Thymus (tissue), 11 donors: ENCODE measurements around the gene DGKG. TPM values are rescaled to one million over a fixed set of nuclear protein-coding genes. Genes with fewer than 3 reads are reported as not detected.

ENCODE experiments used
- DNase-seq, 9 donors: peaks; one replicate each; pipeline ENCODE4 v3.0.0-alpha.2; 2013; ENCODE audit warnings: low spot score in 9 of 9, low read depth in 6 of 9, missing footprints in 1 of 9
- H3K27ac ChIP-seq, 2 donors: one replicate each; pipeline ENCODE4 v1.5.1; 2013; ENCODE audit warnings: control low read depth in 1 of 2, low read depth in 1 of 2, low read length in 1 of 2, mild to moderate bottlenecking in 1 of 2, moderate library complexity in 1 of 2
- H3K27me3 ChIP-seq, 2 donors: one replicate each; pipeline ENCODE4 v1.5.1; 2013; ENCODE audit warnings: low read length in 1 of 2; ENCODE audit not compliant: control insufficient read depth in 2 of 2, insufficient read depth in 1 of 2
- H3K36me3 ChIP-seq, 2 donors: one replicate each; pipeline ENCODE4 v1.5.1; 2013; ENCODE audit warnings: low read length in 1 of 2, mild to moderate bottlenecking in 1 of 2, moderate library complexity in 1 of 2; ENCODE audit not compliant: control insufficient read depth in 2 of 2, insufficient read depth in 2 of 2
- H3K4me1 ChIP-seq, 2 donors: one replicate each; pipeline ENCODE4 v1.5.1; 2013; ENCODE audit warnings: low read length in 2 of 2; ENCODE audit not compliant: control insufficient read depth in 2 of 2, insufficient read depth in 2 of 2
- H3K4me3 ChIP-seq, 2 donors: one replicate each; pipeline ENCODE4 v1.5.1; 2013; ENCODE audit warnings: low read length in 2 of 2, control low read depth in 1 of 2, mild to moderate bottlenecking in 1 of 2
- H3K9me3 ChIP-seq, 2 donors: one replicate each; pipeline ENCODE4 v1.5.1; 2013; ENCODE audit warnings: low read length in 1 of 2, mild to moderate bottlenecking in 1 of 2; ENCODE audit not compliant: control insufficient read depth in 2 of 2, insufficient read depth in 1 of 2
- WGBS: extraction: QIAGEN DNeasy Blood & Tissue Kit; methylation state at CpG from one replicate; pipeline ENCODE4 v1.1.7; 2013; 5-methylcytosine and 5-hydroxymethylcytosine counted together
- polyA plus RNA-seq: library from polyadenylated mRNA; stranded (reverse); fragments of 200-250 nt; gene quantifications from one replicate; pipeline ENCODE4 v1.2.3, GENCODE V29; 2013
- total RNA-seq: library from RNA; stranded (reverse); fragments of 120-200 nt; gene quantifications from one replicate; pipeline ENCODE4 v1.2.4, GENCODE V29; 2013
- donor health status: healthy.

Gene DGKG
- total and polyA plus RNA-seq, 2 donors, result 1.1 to 1.6 TPM

DNA sequence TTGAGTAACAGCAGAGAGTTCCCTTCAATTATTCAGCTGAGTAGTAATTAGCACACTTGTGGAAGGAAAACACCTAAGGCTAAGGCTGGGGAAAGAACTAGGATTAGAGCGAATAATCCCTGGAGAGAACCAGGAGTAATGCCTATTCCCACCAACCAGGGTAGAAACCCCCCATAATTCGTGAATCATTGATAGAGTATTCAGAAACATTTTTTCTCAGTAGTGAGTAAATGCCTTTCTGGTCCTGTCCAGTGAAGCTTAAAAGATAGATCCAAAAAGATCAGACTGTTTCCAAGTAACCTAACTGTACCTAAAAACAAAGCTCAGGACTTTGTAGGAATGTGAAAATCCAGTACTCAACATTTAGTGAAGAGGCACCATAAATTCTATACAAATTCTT lies 71.2 kb downstream of the DGKG start:
- DNase-seq, result no peak
- Histone ChIP-seq H3K4me1 (no peaks in the 10 kb centered on the region), H3K27ac (no peak overlapping the region), H3K4me3 (no peak overlapping the region), H3K9me3 (no peaks in the 10 kb centered on the region), H3K36me3 (no peaks in the 10 kb centered on the region), H3K27me3 (peaks cover 0 to 2% of the 10 kb centered on the region in 2 donors)
- 95% methylated on average over 2 of the region's 2 CpGs for WGBS

DNA sequence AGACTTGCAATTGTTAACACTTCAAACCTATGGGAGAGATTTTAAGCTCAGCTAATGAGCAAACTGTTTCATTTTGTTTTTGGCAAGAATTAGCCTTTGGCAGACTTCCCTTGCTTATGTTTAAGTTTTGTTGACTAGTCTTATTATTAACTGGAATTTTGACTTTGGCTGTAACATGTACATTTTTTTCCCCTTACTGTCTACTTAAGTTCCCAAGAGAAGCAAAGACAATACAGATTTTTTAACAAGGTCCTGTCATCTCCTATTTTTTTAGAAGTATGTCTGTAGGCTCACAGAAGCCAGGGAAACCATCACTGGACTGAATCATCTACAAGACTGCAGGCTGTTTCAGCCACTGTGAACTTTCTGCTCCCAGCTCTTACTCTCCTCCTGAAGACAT lies 74.3 kb downstream of the DGKG start:
- Histone ChIP-seq H3K36me3 (no peaks in the 10 kb centered on the region), H3K9me3 (no peaks in the 10 kb centered on the region), H3K27ac (no peak overlapping the region), H3K4me3 (no peak overlapping the region), H3K27me3 (peaks cover 0 to 2% of the 10 kb centered on the region in 2 donors), H3K4me1 (no peaks in the 10 kb centered on the region)
- no peak for DNase-seq

- H3K36me3 ChIP-seq, result no peaks in the 10 kb centered on the region
- DNase-seq, result no peak
- no peak overlapping the region for H3K27ac ChIP-seq
- H3K9me3 ChIP-seq, result no peaks in the 10 kb centered on the region
- no peak overlapping the region for H3K4me3 ChIP-seq
- no peaks in the 10 kb centered on the region for H3K27me3 ChIP-seq
- 98% methylated on average over 5 of the region's 5 CpGs for WGBS
- H3K4me1 ChIP-seq, result no peaks in the 10 kb centered on the region
These were observed 75.9 kb downstream of the DGKG start for GRCh38 chr3:186286114-186286513.

DNA sequence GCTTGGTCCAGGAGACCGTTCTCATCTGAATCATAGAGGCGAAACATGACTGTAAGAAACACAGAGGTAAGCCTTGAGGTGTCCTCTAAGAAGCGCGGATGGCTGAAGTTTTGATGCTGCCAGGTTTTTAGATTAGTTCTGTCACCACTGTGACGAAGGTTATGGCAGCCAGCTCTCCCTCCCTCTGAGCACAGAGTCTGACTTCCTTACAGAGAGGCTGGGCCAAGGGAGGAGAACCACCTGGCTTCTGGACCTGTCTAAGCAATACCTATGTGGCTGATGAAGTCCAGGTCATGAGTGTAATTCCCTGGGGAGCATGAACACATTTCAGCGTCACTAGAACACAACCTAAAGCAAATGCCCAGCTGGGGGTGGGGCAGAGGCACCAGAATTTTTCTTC lies 77.4 kb downstream of the DGKG start:
- Histone ChIP-seq H3K9me3 (no peaks in the 10 kb centered on the region), H3K4me1 (no peaks in the 10 kb centered on the region), H3K27me3 (no peaks in the 10 kb centered on the region), H3K36me3 (no peaks in the 10 kb centered on the region), H3K4me3 (no peak overlapping the region), H3K27ac (no peak overlapping the region)
- WGBS, result 96% methylated on average over 6 of the region's 6 CpGs
- no peak for DNase-seq

DNA sequence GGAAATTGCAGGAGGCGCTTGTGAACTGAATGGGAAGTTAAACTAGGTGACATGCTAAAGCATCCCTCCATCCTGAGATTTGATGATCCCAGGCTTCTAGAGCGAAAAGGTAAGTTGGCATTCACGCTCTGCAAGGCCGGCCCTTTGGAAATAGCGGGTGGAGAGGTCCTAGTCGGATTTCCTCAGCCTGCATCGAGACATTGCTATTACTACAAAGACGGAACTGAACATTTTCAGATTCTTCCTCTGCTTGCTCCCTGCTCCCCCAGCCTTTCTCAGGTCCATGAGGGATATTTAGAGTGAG lies 77.7 kb downstream of the DGKG start:
- Histone ChIP-seq H3K27me3 (no peaks in the 10 kb centered on the region), H3K27ac (no peak overlapping the region), H3K4me1 (no peaks in the 10 kb centered on the region), H3K36me3 (no peaks in the 10 kb centered on the region), H3K4me3 (no peak overlapping the region), H3K9me3 (no peaks in the 10 kb centered on the region)
- WGBS, result 97% methylated on average over 8 of the region's 8 CpGs
- no peak for DNase-seq

- WGBS, result 93% methylated on average over 6 of the region's 6 CpGs
- Histone ChIP-seq H3K4me3 (no peak overlapping the region), H3K4me1 (no peaks in the 10 kb centered on the region), H3K27ac (no peak overlapping the region), H3K36me3 (no peaks in the 10 kb centered on the region), H3K27me3 (no peaks in the 10 kb centered on the region), H3K9me3 (no peaks in the 10 kb centered on the region)
- DNase-seq, result no peak
These were observed 78.2 kb downstream of the DGKG start for GRCh38 chr3:186283651-186284348.

GRCh38 chr3:186283096-186283495 lies 78.9 kb downstream of the DGKG start:
- no peak for DNase-seq
- H3K27ac ChIP-seq, result no peak overlapping the region
- H3K36me3 ChIP-seq, result no peaks in the 10 kb centered on the region
- H3K27me3 ChIP-seq, result no peaks in the 10 kb centered on the region
- no peaks in the 10 kb centered on the region for H3K4me1 ChIP-seq
- H3K9me3 ChIP-seq, result no peaks in the 10 kb centered on the region
- H3K4me3 ChIP-seq, result no peak overlapping the region
- WGBS, result 97% methylated on average over 8 of the region's 8 CpGs

DNA sequence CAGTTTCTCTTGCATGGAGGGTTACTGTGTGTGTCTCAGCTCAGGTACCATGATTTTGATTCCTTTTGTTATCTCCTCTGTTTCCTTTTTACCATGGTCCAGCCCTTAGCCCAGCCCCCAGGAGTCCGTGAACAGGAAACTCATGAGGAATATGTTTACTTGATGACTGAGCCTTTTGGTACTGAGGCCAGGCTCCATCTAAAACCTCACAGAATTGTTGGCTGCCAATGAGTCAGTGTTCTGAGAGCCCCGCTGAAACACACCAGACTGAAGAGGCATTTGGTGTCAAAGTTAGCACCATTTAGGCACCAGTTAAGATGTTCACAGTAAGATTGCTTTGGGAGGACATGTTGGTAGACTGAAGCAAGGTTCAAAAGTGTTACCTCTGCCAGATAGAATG lies 80.9 kb downstream of the DGKG start:
- Histone ChIP-seq H3K9me3 (no peaks in the 10 kb centered on the region), H3K4me1 (no peaks in the 10 kb centered on the region), H3K27me3 (no peaks in the 10 kb centered on the region), H3K4me3 (no peak overlapping the region), H3K27ac (no peak overlapping the region), H3K36me3 (no peaks in the 10 kb centered on the region)
- no peak for DNase-seq
- 88% methylated on average over 2 of the region's 2 CpGs for WGBS

DNA sequence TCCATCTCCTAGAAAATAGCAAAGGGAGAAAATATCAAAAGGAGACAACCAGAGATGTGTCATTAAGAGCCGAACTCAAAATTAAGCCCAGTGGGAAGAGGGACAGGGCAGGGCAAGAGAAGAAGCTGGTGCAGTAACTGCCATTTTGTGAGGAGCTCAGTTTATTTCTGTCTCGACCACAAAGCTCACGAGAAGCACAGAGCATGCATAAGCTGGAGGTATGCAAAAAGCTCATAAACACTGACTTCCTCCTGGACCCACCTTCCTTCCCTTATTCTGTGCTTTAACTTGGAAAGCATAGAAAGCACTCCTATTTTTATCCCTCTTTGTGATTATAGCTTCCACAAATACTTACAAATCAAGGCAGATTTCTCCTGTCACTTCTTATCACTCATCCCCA lies 81.3 kb downstream of the DGKG start:
- no peaks in the 10 kb centered on the region for H3K4me1 ChIP-seq
- H3K27ac ChIP-seq, result no peak overlapping the region
- no peaks in the 10 kb centered on the region for H3K9me3 ChIP-seq
- no peak for DNase-seq
- no peaks in the 10 kb centered on the region for H3K27me3 ChIP-seq
- H3K4me3 ChIP-seq, result no peak overlapping the region
- H3K36me3 ChIP-seq, result no peaks in the 10 kb centered on the region
- WGBS, result 38% methylated on average over 3 of the region's 3 CpGs
